GM19035 (cell line): Measurements from ENCODE around the gene COA1.
A peak's percentile ranks its signal among the peaks of the same experiment; 100 is the strongest.
"Not testable (repeated sequence)": the region's sequence is repeated elsewhere in the genome, so short reads cannot be mapped to it uniquely, and the experiment has no call there.

Source experiments
- ATAC-seq: cut with Tn5 transposase; IDR thresholded peaks from one replicate; pipeline ENCODE4 v1.9.1; 2021; ENCODE audit not compliant: unreplicated experiment

Gene COA1

DNA sequence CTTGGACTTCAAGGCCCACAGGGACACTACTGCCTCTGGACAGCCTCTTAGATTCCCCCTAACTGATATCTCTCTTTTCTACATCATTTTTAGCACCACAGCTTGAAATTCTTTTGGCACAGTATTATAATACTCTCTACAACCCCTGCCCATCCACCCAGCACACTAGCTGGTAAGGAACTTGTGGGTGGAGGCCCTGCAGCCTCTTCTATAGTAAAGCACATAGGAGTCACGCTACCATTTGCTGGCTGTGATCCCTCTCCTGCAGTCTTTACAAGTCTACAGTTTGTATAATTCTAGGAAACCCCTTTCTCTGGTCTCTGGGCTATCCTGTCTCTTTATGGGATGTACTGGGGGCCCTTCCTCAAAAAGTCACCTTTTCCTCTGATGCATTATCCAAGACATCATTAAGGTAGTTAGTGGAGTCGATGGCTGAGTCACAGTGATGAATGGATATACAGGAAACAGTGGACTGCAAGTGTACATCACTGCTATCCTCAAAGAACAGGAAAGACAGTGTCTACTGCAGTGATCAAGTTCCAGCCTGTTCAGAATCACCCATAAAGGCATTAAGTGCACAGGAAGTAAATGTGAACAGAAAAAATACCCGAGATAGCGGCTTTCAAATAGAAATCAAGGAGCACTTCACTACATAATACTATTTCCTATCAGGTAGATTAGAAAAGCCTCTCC is 92.1 kb downstream of the COA1 start:
- ATAC-seq, result no peak

DNA sequence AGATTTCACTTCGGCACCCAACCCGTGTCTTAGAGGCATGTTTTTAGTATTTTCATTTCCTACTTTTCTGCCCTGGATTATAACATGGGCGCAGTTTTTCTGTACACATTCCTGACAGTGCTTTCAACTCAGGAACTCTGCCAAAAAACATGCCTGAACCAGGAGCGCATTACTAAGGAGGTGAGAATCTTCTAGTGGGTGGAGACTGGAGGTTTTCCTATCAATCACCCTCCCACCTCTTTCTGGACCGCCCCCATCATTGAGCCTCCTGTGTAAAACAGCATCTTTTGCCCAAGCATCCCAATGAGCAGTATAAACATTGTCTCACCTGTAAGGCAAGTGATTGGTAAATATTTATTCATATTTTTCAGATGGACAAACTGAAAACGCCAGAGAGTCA is 93.2 kb downstream of the COA1 start:
- ATAC-seq, result no peak

DNA sequence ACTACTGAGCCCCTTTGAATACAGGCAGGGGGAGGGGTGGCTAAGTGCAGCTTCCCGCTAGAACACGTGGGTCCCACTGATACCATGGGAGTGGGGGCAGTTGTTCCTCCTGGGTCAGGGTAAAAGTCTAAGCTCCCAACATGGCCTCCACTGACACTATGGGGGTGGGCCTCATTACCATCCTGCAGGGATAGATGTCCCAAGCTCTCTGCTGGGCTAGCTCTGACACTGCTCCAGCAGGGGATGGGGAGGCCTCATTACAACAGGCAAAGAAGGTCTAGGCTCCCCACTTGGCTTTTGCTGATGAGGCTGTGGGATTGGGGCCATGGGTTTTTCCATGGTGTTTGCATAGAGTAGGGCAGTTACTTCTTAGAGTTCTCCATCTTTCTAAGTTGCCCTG is 94.9 kb downstream of the COA1 start:
- ATAC-seq, result no peak

DNA sequence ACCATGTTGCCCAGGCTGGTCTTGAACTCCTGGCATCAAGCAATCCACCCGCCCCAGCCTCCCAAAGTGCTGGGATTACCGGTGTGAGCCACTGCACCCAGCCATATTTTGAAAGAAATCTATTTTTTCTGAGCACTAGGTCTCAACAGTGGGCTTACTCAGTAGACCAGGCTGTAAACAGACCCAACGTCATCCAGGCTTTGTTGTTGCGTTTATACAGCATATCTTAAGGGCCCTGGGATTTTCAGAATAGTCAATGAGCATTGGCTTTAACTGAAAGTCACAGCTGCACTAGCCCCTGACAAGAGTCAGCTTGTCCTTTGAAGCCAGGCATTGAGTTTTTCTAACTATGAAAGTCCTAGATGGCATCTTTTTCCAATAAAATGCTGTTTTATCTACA is 96.6 kb downstream of the COA1 start:
- ATAC-seq, result no peak

DNA sequence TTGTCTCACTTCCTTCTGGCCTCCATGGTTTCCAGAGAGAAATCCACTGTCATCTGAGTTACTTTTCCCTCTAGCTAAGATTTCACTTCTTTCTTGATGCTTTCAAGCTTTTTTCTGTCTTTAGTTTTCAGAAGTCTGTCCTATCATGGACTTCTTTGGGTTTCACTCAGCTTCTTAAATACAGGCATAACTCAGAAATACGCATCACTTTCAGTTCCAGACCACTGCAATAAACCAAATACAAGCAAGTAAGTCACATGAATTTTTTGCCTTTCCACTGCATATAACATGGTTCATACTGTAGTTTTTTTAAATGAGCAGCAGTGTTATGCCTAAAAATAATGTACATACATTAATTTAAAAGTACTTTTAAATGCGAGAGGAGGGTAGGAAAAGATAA is 97.8 kb downstream of the COA1 start:
- no peak for ATAC-seq

GRCh38 chr7:43630482-43630881 is 98.8 kb downstream of the COA1 start:
- ATAC-seq, result no peak

GRCh38 chr7:43629857-43630256 is 99.5 kb downstream of the COA1 start:
- no peak for ATAC-seq

GRCh38 chr7:43628431-43628830 is 100.9 kb downstream of the COA1 start:
- no peak for ATAC-seq

DNA sequence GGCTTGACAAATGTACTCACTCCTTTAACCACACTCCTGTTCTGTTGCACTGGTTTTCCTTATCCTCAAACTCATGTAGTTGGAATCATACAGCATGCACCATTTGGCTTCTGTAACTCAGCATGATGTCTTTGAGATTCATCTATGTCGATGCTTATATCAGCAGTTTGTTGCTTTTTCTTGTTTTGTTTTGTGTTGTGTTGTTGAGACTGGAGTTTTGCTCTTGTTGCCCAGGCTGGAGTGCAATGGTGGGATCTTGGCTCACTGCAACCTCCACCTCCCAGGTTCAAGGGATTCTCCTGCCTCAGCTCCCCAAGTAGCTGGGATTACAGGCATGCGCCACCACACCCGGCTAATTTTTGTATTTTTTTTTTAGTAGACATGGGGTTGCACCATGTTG is 101.5 kb downstream of the COA1 start:
- not testable (repeated sequence) for ATAC-seq

DNA sequence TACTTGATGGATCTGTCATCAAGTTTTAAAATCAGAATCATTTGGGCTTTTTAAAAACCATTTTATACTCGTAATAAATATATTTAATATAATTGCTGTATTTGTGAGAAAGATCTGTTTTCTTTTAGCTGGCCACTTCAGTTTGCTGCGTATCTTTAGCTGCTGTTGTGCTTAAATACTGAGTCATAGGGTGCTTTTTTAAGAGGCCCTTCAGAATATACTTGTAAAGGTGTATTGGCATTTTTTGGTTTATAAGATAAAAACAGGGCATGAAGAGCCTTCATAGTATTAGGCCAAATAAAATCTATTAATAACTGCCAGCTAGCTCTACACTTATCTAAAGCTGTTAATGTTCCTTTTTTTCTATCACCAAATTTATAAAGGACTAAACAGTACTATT is 102.6 kb downstream of the COA1 start:
- no peak for ATAC-seq

- no peak for ATAC-seq
Measured at GRCh38 chr7:43625980-43626379, 103.3 kb downstream of the COA1 start.

DNA sequence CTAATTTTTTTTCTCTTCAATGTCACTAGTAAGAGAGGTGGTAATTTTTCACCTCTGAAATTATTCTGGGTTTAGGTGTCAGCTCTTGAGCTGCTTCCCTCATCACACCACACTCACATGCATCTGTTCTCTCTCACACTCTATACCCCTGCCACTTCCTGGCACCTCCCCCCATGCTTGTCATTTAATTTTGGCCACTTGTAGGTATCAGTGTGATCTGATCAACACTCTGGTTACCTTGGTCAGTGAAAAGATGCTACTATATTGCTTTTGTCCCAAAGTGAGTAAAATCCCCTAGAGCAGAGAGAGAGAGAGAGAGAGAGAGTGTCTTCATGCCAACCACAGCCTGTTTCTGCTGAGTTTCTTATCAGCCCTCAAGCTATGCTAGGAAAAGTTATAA is 103.9 kb downstream of the COA1 start:
- ATAC-seq, result peak; percentile 44

DNA sequence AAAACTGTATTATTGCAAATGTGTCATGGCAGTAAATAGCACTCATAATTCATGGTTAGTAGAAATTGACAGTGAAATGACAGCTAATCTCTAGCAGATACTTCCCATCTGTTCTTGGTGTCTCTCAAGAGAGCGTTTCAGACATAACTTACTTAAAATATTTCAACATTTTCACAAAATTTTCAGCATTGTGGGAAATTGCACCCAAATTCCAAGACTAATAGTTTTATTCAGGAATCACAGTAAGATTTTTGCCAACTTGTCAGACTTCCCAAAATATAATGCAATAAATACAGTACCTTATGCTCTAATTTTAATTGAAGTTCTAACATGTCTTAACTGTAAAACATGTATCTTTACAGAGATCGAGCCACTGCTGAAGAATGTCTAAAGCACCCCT is 105.2 kb downstream of the COA1 start:
- ATAC-seq, result no peak

DNA sequence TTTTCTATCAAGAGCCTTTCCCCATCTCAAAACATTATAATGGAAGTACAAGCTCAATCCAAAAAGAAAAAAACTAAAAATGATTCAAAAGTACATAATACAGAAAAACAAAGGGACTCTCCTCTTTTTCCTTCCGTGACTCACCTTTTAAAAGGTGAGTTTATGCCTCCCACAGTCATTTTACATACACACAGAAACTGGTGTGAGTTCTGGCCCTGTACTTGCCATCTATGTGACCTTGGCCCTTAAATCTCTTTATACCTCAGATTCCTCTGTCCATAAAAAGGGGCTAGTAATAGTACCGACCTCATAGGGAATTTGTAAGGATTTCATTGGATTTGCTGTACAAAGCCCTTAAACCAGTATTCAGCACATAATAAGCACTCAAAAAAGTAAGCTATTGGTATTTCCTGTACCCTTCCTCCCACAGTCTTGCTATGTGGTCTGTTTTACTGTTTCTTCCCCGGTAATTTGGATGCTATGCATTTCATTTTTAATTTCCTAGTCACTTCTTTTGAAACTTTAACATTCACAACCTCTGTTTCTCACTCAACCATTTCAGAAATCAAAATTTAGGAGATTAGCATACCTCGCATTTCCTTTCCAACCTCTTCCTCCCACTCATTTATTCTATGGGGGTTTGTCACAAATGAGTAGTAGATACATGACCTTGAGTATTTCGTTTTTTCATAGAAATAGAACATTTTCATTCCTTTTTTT is 107.4 kb downstream of the COA1 start:
- no peak for ATAC-seq

DNA sequence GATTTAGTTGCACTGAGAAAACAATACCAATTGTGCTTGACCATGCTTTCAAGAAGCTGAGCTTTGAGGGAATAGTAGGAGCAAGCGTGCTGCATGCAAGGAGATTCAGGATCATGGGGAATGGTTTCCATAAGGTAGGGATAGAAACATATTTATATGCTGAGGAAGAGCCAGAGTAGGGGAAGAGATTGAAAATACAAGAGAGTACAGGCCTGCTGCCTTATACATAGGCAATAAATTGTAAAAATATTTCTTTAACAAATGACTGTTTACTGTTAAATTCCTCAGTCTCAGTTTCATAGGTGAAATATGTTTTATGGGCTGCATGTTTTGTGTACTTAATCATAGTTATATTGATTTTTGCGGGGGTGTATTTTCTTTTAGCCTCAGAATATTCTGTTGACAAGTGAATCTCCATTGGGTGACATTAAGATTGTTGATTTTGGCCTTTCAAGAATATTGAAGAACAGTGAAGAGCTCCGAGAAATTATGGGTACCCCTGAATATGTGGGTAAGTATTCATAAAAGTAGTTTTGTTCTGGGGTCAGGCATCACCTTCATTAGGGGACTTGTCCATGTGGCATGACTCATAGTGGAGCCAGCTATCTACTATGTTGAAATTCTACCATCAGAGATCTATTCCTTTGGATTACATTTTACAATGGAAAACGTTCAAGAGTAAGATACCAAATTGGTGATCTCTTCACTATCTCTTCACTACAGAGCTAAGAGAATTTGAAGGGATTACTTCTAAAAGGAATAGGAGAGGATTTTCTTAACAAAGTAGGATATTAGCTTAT is 109.9 kb downstream of the COA1 start:
- no peak for ATAC-seq

- ATAC-seq, result no peak
Measured at GRCh38 chr7:43618073-43618472, 111.2 kb downstream of the COA1 start.

DNA sequence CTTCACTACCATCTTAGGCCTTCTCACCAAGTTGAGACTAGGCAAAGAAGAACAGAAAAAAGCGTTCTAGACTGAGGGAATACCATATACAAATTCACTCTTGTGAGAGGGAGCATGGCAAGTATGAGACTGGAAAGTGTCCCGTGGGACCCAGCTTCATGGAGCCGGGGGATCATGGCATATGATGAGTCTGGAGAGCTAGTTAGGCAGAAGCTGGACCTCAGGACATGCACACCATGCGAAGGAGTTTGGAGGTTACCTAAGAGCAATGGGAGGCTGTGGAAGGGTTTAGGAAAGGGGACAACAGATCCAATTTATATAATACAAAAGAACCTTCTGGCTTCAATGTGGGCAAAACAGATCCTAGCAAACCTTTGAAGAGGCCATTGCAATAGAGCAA is 112.3 kb downstream of the COA1 start:
- no peak for ATAC-seq

- ATAC-seq, result no peak
Measured at GRCh38 chr7:43615558-43616145, 113.7 kb downstream of the COA1 start.

GRCh38 chr7:43612599-43613589 is 116.4 kb downstream of the COA1 start:
- peak; percentile 66 for ATAC-seq

GRCh38 chr7:43612128-43612527 is 117.2 kb downstream of the COA1 start:
- no peak for ATAC-seq
